ENCODE data around the gene PPFIA2. TPM values are rescaled to one million over a fixed set of nuclear protein-coding genes. Genes with fewer than 3 reads are reported as not detected.

PPFIA2 gene
- polyA plus RNA-seq, 1 donor from 2014 or later = 65.3 TPM

- Histone ChIP-seq H3K27ac (ENCODE audit: low read length) (no peak overlapping the region), H3F3A (ENCODE audit: insufficient read depth, low read length, poor library complexity, severe bottlenecking) (no peaks in the 10 kb centered on the region)
- TF ChIP-seq REST (IDR thresholded peaks at IDR 0.05; ENCODE audit: borderline replicate concordance) = no peak
- TF ChIP-seq POLR2AphosphoS5 (IDR thresholded peaks at IDR 0.05) = no peak
- no peak for TF ChIP-seq EP300 (conservative IDR thresholded peaks at IDR 0.05; ENCODE audit: poor library complexity, severe bottlenecking)
- TF ChIP-seq CTCF (IDR thresholded peaks at IDR 0.05; ENCODE audit: poor library complexity, severe bottlenecking) = no peak
- no peak for TF ChIP-seq RAD21 (conservative IDR thresholded peaks at IDR 0.05)
- no peak for TF ChIP-seq SMC3 (conservative IDR thresholded peaks at IDR 0.05; ENCODE audit: poor library complexity)
Measured at GRCh38 chr12:81723361-81723760, 35.8 kb downstream of the PPFIA2 start.

GRCh38 chr12:81722004-81722403, 37.1 kb downstream of the PPFIA2 start:
- Histone ChIP-seq H3F3A (ENCODE audit: insufficient read depth, low read length, poor library complexity, severe bottlenecking) (no peaks in the 10 kb centered on the region), H3K79me2 (replicated peaks; ENCODE audit: insufficient read depth, low read length) (no peaks in the 10 kb centered on the region), H3K9ac (ENCODE audit: low read length) (no peak overlapping the region), H4K20me1 (ENCODE audit: insufficient read depth) (no peaks in the 10 kb centered on the region), H3K9me3 (ENCODE audit: low read length) (no peaks in the 10 kb centered on the region), H3K4me2 (ENCODE audit: low read length) (no peak overlapping the region), H3K36me3 (ENCODE audit: insufficient read depth, low read length) (peaks cover 3% of the 10 kb centered on the region), H3K4me3 (ENCODE audit: low read length) (no peak overlapping the region), H3K27me3 (ENCODE audit: insufficient read depth, low read depth, low read length) (no peaks in the 10 kb centered on the region), H2AFZ (ENCODE audit: low read depth, low read length) (no peak overlapping the region), H3K9me2 (ENCODE audit: insufficient read depth, low read length) (no peaks in the 10 kb centered on the region), H3K27ac (ENCODE audit: low read length) (no peak overlapping the region)
- TF ChIP-seq EP300 (conservative IDR thresholded peaks at IDR 0.05; ENCODE audit: poor library complexity, severe bottlenecking) (peak; percentile 65), SMC3 (conservative IDR thresholded peaks at IDR 0.05; ENCODE audit: poor library complexity) (no peak), REST (IDR thresholded peaks at IDR 0.05; ENCODE audit: borderline replicate concordance) (no peak), RAD21 (conservative IDR thresholded peaks at IDR 0.05) (no peak), POLR2AphosphoS5 (IDR thresholded peaks at IDR 0.05) (peak; percentile 31), MXI1 (conservative IDR thresholded peaks at IDR 0.05; ENCODE audit: poor library complexity, severe bottlenecking) (no peak)

More at GRCh38 chr12:81723361-81723760, 35.8 kb downstream of the PPFIA2 start:
- Histone ChIP-seq H3K27me3 (ENCODE audit: insufficient read depth, low read depth, low read length) (no peaks in the 10 kb centered on the region), H3K79me2 (replicated peaks; ENCODE audit: insufficient read depth, low read length) (no peaks in the 10 kb centered on the region), H3K4me3 (ENCODE audit: low read length) (no peak overlapping the region), H3K4me2 (ENCODE audit: low read length) (peak overlapping the region; percentile 8), H3K9me2 (ENCODE audit: insufficient read depth, low read length) (no peaks in the 10 kb centered on the region), H3K9me3 (ENCODE audit: low read length) (no peaks in the 10 kb centered on the region), H3K9ac (ENCODE audit: low read length) (no peak overlapping the region), H4K20me1 (ENCODE audit: insufficient read depth) (no peaks in the 10 kb centered on the region), H3K36me3 (ENCODE audit: insufficient read depth, low read length) (peaks cover 3% of the 10 kb centered on the region), H2AFZ (ENCODE audit: low read depth, low read length) (no peak overlapping the region)

All from neural cell (in vitro differentiated cells).